UCSD-AML1 (cell line): ENCODE results near the gene TSPAN6.

Source experiments
- DNase-seq: peaks from one replicate; lab custom pipeline; 2025; ENCODE audit not compliant: unreplicated experiment; lab: John Stamatoyannopoulos, UW

Gene TSPAN6

GRCh38 chrX:100591256-100592051 lies 45.2 kb downstream of the TSPAN6 start:
- no peak for DNase-seq

GRCh38 chrX:100587861-100588260 lies 48.7 kb downstream of the TSPAN6 start:
- DNase-seq = no peak

- no peak for DNase-seq
Measured at GRCh38 chrX:100586747-100587146, 49.9 kb downstream of the TSPAN6 start.

- no peak for DNase-seq
Measured at GRCh38 chrX:100584611-100585010, 52.0 kb downstream of the TSPAN6 start, which contains the start of gene TNMD. TNMD (plus strand) TSS chrX:100584936; CDS start chrX:100585019, 83 bp downstream.
